Hematopoietic multipotent progenitor cell treated with erythropoietin and hydrocortisone succinate and interleukin-3 and kit ligand, for 4 days (in vitro differentiated cells): ENCODE measurements around the gene FABP6.
A peak's percentile ranks its signal among the peaks of the same experiment; 100 is the strongest.
"Not testable (repeated sequence)": the region's sequence is repeated elsewhere in the genome, so short reads cannot be mapped to it uniquely, and the experiment has no call there.

Experiments used
- DNase-seq: peaks from one replicate; pipeline ENCODE4 v3.0.0-alpha.2; 2015

The FABP6 gene

DNA sequence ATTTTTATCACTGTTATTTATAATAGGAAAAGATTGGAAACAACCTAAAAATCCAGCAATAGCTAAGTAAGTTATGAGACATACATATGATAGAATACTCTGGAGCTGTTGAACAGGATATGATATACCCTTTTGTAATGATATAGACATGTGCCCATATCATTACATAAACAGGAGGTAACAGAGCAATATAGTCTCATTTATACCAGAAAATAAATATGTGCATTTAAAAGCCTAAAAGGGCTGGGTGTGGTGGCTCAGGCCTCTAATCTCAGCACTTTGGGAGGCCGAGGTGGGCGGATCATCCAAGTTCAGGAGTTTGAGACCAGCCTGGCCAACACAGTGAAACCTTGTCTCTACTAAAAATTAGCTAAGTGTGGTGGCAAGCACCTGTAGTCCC, 2.3 kb upstream of the FABP6 start:
- DNase-seq, result no peak

GRCh38 chr5:160230686-160231527, 1.6 kb downstream of the FABP6 start:
- DNase-seq, result no peak

DNA sequence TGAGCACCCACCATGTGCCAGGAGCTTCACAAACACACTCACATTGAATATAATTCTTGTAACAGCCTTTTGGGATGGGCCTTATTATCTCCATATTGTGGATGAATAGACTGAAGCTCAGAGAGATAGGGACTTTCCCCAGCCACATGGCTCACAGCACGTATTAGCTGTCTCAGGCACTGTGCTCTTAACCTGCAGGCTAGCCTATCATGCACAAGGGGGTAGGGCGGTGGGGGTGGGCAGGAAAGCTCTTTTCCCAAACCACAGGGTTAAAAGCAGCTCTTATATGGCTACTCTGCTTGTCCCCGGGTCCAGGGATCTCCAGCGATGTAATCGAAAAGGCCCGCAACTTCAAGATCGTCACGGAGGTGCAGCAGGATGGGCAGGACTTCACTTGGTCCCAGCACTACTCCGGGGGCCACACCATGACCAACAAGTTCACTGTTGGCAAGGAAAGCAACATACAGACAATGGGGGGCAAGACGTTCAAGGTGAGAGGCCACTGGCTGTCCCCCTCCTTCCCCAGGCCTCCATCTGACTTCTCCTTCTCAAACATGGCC, 2.6 kb downstream of the FABP6 start:
- DNase-seq, result no peak

DNA sequence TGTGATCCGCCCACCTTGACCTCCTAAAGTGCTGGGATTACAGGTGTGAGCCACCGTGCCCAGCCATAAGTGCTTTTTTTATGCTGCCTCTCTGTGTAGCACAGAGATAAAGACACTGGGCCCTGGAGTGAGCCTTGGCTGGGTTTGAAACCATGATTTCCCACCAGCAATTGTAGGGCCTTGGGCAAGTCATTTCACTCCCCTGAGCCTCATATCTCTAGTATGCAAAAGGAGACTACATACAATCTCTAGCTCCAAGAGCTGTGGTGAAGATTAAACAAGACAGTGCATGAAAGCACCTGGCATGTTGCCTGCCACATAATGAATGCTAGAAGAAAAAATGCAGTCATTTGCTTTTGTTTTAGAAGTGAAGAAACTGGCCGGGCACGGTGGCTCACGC, 3.9 kb downstream of the FABP6 start:
- DNase-seq, result peak; percentile 73

- no peak for DNase-seq
Measured at GRCh38 chr5:160235731-160236130, 6.4 kb downstream of the FABP6 start.

- DNase-seq, result no peak
Measured at GRCh38 chr5:160237571-160238093, 8.3 kb downstream of the FABP6 start.

- peak; percentile 30 for DNase-seq
Measured at GRCh38 chr5:160240350-160240749, 11.0 kb downstream of the FABP6 start.

DNA sequence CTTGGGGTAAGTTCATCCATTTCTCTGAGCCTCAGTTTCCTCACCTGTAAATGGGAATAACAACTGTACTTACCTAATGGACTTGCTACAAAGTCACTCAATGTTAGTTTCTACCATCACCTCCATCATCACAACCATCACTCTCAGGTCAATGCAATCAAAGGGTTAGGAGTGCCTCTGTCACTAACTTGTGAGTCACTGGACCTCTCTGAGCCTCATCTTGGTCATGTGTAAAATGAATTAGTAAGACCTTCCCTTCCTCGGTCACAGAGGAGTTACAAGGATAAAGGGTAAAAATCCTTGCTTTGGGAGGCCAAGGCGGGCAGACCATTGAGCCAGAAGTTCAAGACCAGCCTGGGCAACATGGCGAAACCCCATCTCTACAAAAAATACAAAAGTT, 12.8 kb downstream of the FABP6 start:
- no peak for DNase-seq

DNA sequence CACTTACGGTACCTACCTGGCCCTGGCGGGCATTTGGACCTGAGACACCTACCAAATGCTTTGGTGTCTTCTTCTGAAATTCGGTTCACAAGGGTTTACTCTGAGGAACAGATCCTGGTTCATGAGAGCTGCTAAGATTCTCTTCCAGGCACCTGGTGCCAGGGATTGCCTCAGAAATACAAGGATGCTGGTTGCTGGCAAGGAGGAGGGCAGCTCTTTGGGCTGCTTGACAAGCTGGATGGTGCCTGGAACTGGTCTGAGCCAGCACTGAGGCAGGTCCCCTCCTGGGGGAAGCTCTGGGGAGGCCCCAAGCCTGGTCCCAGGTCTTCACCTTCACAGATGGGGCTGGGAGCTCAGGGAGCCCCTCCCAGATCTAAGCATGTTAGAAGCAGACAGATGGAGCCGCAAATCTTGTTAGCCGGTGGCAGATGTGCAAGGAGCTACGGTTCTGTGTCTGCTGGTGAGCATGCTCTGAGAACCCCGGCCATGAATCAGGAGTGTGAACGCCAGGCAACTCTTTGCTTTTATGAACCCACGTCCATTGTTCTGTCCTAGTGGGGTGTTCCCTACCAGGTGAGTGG, 16.3 kb downstream of the FABP6 start:
- no peak for DNase-seq

DNA sequence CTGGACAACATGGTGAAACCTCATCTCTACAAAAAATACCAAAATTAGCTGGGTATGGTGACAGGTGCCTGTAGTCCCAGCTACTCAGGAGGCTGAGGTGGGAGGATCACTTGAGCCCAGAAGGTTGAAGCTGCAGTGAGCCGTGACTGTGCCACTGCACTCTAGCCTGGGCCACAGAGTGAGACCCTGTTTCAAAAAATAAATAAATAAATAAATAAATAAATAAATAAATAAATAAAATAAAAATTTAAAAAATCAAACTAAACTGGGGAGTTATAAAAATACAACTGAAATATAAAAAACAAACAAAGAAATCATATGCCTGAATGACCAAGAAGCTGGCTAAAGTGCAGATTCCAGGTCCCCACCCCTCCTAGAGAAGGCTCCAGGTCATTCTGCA, 20.3 kb downstream of the FABP6 start:
- not testable (repeated sequence) for DNase-seq

DNA sequence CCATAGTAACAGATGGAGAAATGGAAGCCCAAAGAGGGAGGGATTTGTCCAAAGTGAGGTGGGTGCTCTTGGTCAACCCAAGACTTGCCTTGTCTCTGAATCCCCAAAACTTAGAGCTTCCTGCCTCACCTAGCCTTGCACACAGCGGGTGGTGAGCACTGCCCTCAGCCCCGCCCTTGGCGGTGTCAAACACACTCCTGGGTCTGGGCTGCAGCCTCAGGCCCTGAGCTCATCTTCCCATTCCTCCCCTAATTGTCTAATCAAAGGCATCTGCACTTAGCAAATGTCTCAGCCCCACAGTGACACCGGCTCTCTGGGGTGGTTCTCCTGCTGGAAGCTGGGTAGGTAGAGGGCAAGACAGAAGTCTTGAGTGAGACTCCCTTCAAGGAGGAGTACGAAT, 20.9 kb downstream of the FABP6 start:
- no peak for DNase-seq

- DNase-seq, result no peak
Measured at GRCh38 chr5:160250826-160251225, 21.5 kb downstream of the FABP6 start.

DNA sequence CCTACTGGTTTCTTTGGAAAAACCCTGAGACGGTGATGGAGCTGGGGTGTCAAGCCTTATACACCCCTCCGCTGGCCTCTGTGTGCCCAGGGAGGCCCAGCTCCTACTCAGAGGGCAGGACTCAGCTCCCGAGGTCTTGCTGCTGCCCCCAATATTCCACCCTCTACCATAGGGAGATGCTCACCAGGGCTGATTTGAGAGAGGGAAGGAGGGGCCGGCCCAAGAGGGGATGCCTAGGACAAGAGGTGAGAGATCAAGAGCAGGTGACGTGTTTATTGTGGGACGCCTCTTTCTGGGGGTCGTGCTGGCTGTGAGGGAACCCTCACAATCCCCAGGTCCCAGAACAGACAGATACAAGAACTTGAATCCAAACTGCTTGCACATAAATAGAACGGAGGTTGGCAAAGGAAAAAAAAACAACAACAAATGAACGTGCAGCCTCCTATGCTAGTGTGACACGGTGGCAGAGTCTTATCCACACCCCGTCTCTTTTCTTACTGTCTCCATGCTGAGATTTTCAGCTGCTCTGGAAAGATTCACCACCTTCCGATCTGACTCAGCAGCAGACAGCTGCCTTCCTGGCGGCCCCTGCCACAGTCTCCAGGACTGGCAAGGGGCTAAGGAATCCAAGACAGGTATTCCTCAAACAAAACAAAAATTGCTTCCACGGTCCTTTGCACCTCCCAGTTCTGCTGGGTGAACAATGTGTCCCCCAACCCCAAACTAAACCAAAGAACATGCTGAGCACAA, 22.3 kb downstream of the FABP6 start:
- DNase-seq, result no peak

DNA sequence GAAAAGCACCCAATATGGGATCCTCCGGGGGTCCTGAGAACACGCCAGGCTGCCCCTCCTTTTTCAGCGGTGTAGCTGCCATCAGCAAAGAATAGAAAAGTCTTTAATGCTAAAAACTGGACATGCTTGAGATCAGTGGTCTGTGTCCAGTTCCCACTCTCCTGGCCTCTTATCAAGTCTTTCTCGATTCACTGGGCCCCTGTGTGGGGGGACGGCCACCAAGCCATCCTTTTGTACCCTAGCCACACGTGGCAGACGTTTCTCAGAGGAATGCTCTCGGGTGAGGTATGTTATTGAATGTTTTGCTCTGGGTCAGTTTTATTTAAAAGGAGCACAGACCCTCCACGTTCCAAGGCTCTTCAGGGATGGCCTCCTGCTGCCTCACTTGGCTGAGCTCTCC, 23.6 kb downstream of the FABP6 start:
- DNase-seq, result no peak

DNA sequence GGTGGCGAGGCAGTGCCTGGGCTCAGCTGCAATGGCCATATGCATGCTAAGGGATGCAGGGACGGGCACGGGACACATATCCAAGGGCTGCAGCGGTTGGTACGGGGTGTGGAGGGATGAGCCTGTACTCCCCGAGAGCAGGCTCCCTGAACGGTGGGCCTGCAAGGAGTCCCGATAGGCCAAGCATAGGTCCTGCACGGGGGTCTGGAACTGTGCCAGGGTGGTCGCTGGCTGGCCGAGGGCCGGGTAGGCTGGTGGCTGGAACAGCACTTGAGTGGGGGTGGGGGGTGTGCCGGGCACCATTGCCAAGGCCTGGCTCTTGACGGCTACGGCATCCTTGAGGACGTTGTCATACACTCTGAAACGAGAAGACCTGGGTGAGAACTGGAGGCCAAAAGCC, 24.1 kb downstream of the FABP6 start:
- DNase-seq, result no peak

DNA sequence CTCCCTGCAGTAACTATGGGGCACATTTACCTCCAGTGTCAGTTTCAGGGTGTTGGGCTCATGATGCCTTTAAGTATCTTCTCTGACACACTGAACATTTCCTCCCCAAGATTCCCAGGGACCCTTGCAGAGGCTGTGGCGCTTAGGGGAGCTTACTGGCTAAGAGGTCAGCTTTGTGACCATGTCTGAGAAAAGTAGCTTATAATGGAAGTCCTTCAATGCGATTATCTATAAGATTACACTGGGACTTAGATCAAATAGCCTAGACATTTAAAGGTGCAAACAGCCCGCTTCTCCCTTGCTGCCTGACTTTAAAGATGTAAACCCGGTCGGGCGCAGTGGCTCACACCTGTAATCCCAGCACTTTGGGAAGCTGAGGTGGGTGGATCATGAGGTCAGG, 25.4 kb downstream of the FABP6 start:
- no peak for DNase-seq

- DNase-seq, result no peak
Measured at GRCh38 chr5:160259341-160259740, 30.0 kb downstream of the FABP6 start.

DNA sequence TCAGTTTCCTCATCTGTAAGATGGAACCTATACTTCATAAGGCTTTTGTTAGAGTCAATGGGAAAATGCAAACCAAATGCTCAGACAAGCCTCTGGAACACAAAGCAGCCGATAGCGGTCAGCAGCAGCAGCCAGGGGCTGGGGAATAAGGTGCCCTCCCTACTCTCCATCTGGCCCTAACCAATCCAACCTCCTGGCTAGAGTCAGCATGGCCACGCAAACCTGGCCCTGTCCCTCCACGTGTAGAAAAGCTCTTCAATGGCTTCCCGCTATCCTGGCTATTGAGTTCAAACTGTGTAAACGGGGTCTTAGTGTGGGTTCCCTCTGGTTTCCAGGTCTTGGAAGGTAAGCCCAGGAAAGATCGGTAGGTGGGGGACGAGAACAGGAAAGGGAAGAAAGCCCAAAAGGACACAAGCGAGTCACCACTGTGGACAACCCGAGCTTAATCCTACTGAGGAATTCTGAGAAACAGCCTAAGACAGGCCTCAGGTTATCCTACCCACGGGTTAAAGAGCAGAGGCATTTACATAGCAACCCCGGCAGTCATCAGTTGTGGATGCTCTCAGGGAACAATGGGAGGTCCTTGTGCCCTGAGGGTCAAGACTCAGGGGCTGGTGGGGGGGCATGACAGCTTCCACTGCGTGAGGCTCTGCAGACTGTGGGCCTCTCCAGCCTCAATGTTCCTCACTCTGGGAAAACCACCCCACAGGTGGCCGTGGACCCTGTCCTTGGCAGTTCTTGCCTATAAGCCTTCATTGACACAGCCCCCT, 30.9 kb downstream of the FABP6 start:
- DNase-seq, result no peak

DNA sequence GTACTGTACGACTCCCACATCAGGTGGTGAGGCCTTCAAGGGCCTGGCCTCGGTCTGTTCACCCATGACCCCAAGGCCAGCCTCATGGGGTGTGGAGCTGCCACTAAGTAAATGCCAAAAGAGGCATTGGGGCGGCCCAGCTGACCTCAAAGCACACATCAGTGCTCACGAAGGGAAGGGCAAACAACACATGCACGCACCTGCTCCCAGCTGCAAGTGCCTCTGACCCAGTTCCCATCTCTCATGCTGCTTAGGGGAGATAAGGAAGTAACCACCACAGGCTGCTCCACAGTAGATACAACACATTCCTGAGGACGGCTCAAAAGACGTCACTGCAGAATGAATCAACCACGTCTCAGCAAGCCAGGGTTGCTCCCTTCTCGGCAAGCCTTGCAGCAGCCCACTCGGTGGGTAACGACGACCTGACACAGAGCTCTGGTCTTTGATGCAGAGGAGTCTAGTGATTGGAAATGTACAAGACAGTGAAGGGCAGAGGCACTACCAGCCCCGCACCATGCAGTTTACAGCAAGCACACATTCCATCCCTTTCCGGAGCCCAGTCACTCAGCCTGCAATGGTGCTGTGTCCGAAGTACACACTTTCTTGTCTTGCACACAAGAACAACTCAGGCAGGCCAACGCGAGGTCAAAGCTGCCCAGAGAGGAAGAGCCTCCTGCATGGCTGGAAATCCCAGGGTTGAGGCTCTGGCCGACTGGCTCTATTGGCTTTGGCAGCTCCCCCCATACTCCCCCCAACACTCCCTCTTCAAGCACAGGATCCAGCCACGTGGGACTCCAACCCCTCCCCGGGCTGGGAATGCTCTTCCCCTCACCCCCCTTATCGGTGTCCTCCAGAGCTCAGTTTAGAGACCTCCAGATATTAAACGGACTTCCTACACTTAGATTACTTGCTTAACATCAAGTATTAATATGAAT, 31.8 kb downstream of the FABP6 start:
- peak; percentile 98 for DNase-seq

- DNase-seq, result peak; percentile 83
Measured at GRCh38 chr5:160262151-160263074, 33.1 kb downstream of the FABP6 start.
